GM18507 (cell line): Measurements from ENCODE around the gene ENPP1.
"Not testable (repeated sequence)": the region's sequence is repeated elsewhere in the genome, so short reads cannot be mapped to it uniquely, and the experiment has no call there.

Experiments used
- DNase-seq: peaks from one replicate; pipeline ENCODE4 v3.0.0; 2011; ENCODE audit warnings: low read depth; ENCODE audit not compliant: insufficient read length; ENCODE audit errors: extremely low spot score
- FAIRE-seq: peaks from 2 replicates; lab custom pipeline; 2011; peaks lifted over from hg19 to GRCh38; lab: Jason Lieb, UNC

ENPP1 gene

DNA sequence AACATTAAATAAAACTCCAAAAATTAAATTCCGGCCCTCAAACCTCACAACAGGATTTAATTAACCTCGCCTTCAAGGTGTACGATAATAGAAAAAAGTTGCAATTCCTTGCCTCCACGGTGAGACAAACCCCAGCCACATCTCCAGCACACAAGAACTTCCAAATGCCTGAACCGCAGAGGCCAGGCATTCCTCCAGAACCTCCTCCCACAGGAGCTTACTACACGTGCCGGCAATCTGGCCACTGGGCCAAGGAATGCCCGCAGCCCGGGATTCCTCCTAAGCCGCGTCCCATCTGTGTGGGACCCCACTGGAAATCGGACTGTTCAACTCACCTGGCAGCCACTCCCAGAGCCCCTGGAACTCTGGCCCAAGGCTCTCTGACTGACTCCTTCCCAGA is 95.9 kb downstream of the ENPP1 start:
- not testable (repeated sequence) for FAIRE-seq, DNase-seq

DNA sequence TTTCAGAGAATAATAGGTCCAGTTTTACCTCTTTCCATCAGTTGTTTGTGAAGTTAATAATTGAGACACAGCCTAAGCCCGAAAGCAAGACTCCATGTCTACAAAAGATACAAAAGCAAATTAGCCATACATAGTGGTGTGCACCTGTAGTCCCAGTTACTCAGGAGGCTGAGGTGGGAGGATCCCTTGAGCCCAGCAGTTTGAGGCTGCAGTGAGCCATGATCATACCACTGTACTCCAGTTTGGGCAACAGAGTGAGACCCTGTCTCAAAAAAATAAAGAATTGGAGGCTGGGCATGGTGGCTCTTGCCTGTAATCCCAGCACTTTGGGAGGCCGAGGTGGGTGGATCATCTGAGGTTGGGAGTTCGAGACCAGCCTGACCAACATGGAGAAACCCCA is 101.0 kb downstream of the ENPP1 start:
- DNase-seq, FAIRE-seq: not testable (repeated sequence)

- FAIRE-seq (peak; percentile 87), DNase-seq (peak; percentile 26)
Observed at GRCh38 chr6:131909408-131910218, 101.8 kb downstream of the ENPP1 start.

GRCh38 chr6:131910219-131910589 is 102.4 kb downstream of the ENPP1 start:
- FAIRE-seq (no peak), DNase-seq (no peak)

- no peak for FAIRE-seq
Observed at GRCh38 chr6:131910956-131911355, 103.1 kb downstream of the ENPP1 start.

DNA sequence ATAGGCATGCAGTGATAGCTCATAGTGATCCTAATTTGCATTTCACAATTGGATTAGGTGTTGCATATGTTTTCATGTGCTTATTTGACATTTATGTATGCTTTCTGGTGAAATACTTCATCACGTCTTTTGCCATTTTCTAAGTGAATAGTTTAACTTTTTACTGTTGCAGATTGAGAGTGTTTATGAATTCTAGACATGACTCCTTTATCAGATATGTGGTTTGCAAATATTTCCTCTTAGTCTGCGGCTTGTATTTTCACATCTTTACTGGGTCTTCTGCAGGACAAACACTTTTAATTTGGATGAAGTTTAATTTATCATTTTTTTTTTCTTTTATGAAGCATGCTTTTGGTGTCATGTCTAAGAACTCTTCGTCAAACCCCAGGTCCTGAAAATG is 104.1 kb downstream of the ENPP1 start:
- DNase-seq (no peak), FAIRE-seq (no peak)

More at GRCh38 chr6:131910956-131911355, 103.1 kb downstream of the ENPP1 start:
- no peak for DNase-seq

GRCh38 chr6:131914234-131914633 is 106.4 kb downstream of the ENPP1 start:
- no peak for FAIRE-seq
- no peak for DNase-seq

GRCh38 chr6:131914967-131915751 is 107.3 kb downstream of the ENPP1 start:
- DNase-seq (peak; percentile 3), FAIRE-seq (peak; percentile 81)

DNA sequence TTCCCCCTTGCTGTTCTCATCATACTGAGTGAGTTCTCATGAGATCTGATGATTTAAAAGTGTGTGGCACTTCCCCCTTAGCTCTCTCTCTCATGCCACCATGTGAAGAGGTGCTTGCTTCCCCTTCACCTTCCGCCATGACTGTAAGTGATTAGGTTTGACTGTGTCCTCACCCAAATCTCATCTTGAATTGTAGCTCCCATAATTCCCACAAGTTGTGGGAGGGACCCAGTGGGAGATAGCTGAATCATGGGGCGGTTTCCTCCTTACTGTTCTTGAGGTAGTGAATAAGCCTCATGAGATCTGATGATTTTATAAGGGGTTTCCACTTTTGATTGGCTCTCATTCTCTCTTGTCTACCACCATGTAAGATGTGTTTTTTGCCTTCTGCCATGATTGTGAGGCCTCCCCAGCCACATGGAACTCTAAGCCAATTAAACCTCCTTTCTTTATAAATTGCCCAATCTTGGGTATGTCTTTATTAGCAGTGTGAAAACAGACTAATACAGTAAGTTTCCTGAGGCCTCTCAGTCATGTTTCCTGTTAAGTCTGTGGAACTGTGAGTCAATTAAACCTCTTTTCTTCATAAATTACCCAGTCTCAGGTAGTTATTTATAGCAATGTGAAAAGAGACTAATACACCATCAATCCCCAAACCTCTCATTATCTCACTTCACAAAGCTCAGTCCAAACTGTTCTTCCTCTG is 108.4 kb downstream of the ENPP1 start:
- not testable (repeated sequence) for FAIRE-seq, DNase-seq

DNA sequence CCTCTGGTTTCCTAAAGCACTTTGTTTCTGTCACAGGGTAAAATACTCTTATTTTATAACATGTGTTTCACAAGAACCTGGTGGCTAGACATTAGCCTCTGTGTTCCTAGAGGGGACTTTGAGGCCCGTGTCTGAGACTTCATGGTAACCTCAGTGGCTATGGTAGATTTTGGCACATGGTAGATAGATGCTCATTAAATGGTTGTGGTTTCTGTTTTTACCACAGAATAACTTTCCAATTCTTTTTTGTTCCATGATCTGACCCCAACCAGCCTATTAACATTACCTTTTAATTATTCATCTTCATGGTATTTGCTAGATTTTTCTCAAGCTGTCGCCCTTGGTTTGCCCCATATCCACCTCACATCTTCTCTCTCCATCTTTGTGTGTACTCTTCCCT is 109.0 kb downstream of the ENPP1 start:
- DNase-seq (no peak), FAIRE-seq (no peak)

GRCh38 chr6:131917318-131917717 is 109.5 kb downstream of the ENPP1 start:
- DNase-seq (no peak), FAIRE-seq (no peak)

DNA sequence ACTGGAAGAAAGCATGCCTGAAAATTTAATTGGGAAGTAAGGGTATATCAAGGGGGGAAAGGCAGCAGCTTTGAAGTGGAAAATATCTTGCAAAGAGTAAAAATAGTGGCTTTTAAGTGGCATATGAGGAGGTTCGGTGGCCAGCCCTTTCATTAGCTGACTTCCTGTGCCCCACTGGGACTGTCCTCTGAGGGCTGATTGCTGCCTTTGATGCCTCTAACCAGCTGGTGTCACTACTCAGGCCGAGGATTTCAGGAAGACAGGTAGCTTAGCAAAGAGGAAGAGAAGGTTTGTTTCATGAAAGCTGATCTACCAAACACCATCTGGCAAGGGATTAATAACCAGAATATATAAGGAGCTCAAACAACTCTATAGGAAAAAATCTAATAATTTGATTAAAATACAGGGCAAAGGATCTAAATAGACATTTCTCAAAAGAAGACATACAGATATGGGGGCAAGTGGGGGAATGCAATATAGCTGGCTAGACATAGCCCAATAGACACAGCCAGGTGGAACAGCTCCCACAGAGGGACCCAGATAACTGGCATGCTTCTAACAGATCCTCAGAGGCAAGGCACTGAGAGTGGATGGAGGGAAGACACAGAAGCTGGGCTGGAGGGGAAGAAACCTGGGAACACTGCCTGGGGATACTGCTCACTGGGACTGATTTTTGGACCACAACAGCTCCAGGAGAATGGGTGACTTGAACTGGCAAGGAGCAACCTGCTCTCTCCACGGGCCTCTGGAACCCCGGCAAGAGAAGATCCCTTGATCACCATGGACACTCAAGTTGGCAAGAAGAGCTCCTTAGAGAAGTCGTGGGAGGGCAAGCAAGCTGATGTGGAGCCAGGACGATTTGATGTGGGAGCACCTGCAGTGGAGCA is 110.2 kb downstream of the ENPP1 start:
- DNase-seq = no peak
- no peak for FAIRE-seq

DNA sequence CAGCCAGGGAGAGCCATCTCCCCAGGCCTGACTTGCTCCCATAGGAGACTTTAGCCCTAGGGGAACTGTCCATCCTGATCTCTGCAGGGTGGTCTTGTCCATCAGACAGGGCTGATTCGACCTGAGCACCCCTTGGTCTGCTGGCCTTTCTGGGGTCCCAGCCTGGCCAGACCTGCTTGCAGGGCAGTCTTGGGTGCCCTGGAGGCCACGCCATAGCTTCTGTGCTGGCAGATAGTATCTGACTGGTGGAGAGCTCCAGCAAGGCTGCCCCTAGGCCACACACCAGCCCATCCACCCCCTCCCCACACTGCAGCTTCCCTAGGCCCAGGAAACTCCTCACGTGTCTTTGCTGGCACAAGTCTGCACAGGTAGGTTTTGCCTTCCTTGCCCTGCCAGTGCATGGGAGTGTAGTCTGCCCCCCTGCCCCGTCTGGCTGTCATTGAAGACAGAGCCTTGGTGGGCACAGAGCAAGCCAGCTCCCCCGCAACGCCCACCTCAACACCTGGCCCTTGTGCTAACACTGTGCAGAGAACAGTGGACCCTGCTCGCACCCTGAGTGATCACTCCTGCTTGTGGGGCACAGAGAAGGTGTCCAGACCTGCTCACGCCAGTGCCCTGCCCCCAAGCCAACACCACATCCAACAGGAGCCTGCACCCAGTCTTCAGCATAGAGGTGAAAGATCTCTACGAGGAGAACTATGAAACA is 111.0 kb downstream of the ENPP1 start:
- DNase-seq (no peak), FAIRE-seq (no peak)

- DNase-seq = no peak
- no peak for FAIRE-seq
Observed at GRCh38 chr6:131920656-131921055, 112.8 kb downstream of the ENPP1 start.

- no peak for DNase-seq
- FAIRE-seq = no peak
Observed at GRCh38 chr6:131923356-131923755, 115.5 kb downstream of the ENPP1 start.

GRCh38 chr6:131924881-131925474 is 117.2 kb downstream of the ENPP1 start:
- no peak for DNase-seq
- no peak for FAIRE-seq

DNA sequence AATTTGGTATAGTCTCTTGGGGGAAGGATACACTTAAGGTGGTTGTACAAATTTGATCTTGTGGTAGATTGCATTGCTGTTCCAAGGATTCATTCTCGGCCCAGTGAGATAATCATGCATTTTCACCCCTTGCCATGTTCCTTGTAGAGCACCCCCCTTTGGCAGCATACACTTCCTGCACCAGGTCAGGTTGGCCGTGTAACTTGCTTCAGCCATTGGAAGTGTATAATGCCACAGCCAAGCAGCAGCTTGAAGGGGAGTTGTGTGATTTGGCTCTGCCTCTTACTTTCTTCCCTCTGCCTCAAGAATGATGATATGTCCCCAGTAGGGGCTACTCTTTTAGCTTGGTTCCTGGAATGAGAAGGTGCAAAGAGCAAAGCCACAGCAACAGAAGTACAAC is 121.4 kb downstream of the ENPP1 start:
- no peak for FAIRE-seq
- DNase-seq = no peak

GRCh38 chr6:131929976-131930375 is 122.2 kb downstream of the ENPP1 start:
- no peak for FAIRE-seq
- DNase-seq = no peak
